Uterus (tissue), 4 donors: ENCODE results near the gene NCKAP1. TPM values are rescaled to one million over a fixed set of nuclear protein-coding genes. Genes with fewer than 3 reads are reported as not detected.
A peak's percentile ranks its signal among the peaks of the same experiment; 100 is the strongest.

ENCODE experiments used
- DNase-seq, 2 donors: peaks; one replicate each; pipeline ENCODE4 v3.0.0-alpha.2; 2019 to 2020
- H3K27ac ChIP-seq, 2 donors: fragments of 200-600 bp; sonication (generic); 1 replicate in 1 of 2; 2 replicates in 1 of 2; pipeline ENCODE4 v1.5.1; 2016 to 2018
- H3K27me3 ChIP-seq, 2 donors: fragments of 200-600 bp; sonication (generic); one replicate each; pipeline ENCODE4 v1.5.1; 2018 to 2019; ENCODE audit warnings: control low read depth in 1 of 2
- H3K36me3 ChIP-seq, 2 donors: fragments of 200-600 bp; sonication (generic); one replicate each; pipeline ENCODE4 v1.5.1; 2019; ENCODE audit warnings: control low read depth in 1 of 2
- H3K4me1 ChIP-seq, 2 donors: fragments of 200-600 bp; sonication (generic); one replicate each; pipeline ENCODE4 v1.5.1; 2018 to 2019; ENCODE audit warnings: control low read depth in 1 of 2
- H3K4me3 ChIP-seq, 2 donors: fragments of 200-600 bp; sonication (generic); 1 replicate in 1 of 2; 2 replicates in 1 of 2; pipeline ENCODE4 v1.5.1; 2018 to 2019; ENCODE audit warnings: mild to moderate bottlenecking in 1 of 2
- H3K9me3 ChIP-seq, 2 donors: fragments of 200-600 bp; sonication (generic); one replicate each; pipeline ENCODE4 v1.5.1; 2019; ENCODE audit warnings: control low read depth in 1 of 2
- CTCF ChIP-seq, 4 experiments: fragments of 200-600 bp in 2 of 4; fragments of 450-650 bp in 2 of 4; sonication (generic) in 2 of 4; IDR thresholded peaks; one replicate each; pipeline ENCODE4 v1.5.1; 2016 to 2019; ENCODE audit warnings: antibody characterized with exemption in 4 of 4, mild to moderate bottlenecking in 2 of 4, moderate library complexity in 1 of 4
- POLR2A ChIP-seq, 2 donors: fragments of 450-650 bp; IDR thresholded peaks; one replicate each; pipeline ENCODE4 v1.6.1; 2016; ENCODE audit warnings: antibody characterized with exemption in 2 of 2, mild to moderate bottlenecking in 1 of 2, moderate library complexity in 1 of 2
- intact Hi-C: fragments of 100-400 bp; cut with DNase I; formaldehyde crosslinking; loops from one replicate; pipeline ENCODE4 v1.15.1; 2023; ENCODE audit warnings: low total_unique reads
- total RNA-seq, 4 donors: library from RNA; depleted of rRNA in 3 of 4; stranded (reverse); fragments of >200 nt in 3 of 4; gene quantifications; one replicate each; pipeline versions ENCODE4 v1.1.0 to v1.2.4, GENCODE V29; 2014 to 2023
- donor health status: DM: yes; HTN: yes; CAD: no.

The NCKAP1 gene
- total RNA-seq, 4 donors from 2014 or later: 55.3 to 284 (median 167) TPM

- Histone ChIP-seq H3K4me1 (peaks cover 0 to 30% of the 10 kb centered on the region in 2 donors), H3K36me3 (no peaks in the 10 kb centered on the region), H3K4me3 (peak overlapping the region in 1 of 2 donors; percentile 90), H3K27me3 (no peaks in the 10 kb centered on the region), H3K27ac (peak overlapping the region; percentile 97 to 99), H3K9me3 (no peaks in the 10 kb centered on the region)
- no peak for DNase-seq
- TF ChIP-seq POLR2A (IDR thresholded peaks at IDR 0.05) (no peak), CTCF (IDR thresholded peaks at IDR 0.05) (no peak)
- intact Hi-C loops: no loop called here
Measured at GRCh38 chr2:183035298-183035953, 2.8 kb downstream of the NCKAP1 start.

- no peaks in the 10 kb centered on the region for H3K9me3 ChIP-seq
- intact Hi-C loops: no loop called here
- H3K27me3 ChIP-seq: no peaks in the 10 kb centered on the region
- no peaks in the 10 kb centered on the region for H3K36me3 ChIP-seq
- H3K4me3 ChIP-seq: no peak overlapping the region
- H3K4me1 ChIP-seq: peaks cover 0 to 35% of the 10 kb centered on the region in 2 donors
- H3K27ac ChIP-seq: peak overlapping the region in 1 of 2 donors; percentile 97
- TF ChIP-seq POLR2A (IDR thresholded peaks at IDR 0.05) (no peak), CTCF (IDR thresholded peaks at IDR 0.05) (no peak)
- DNase-seq: no peak
Measured at GRCh38 chr2:183034806-183035205, 3.5 kb downstream of the NCKAP1 start.

GRCh38 chr2:183033951-183034350 is 4.3 kb downstream of the NCKAP1 start:
- Histone ChIP-seq H3K27ac (no peak overlapping the region), H3K4me1 (peaks cover 0 to 31% of the 10 kb centered on the region in 2 donors), H3K27me3 (no peaks in the 10 kb centered on the region), H3K9me3 (no peaks in the 10 kb centered on the region), H3K36me3 (no peaks in the 10 kb centered on the region), H3K4me3 (no peak overlapping the region)
- TF ChIP-seq POLR2A (IDR thresholded peaks at IDR 0.05): no peak
- intact Hi-C loops: no loop called here
- no peak for DNase-seq

GRCh38 chr2:183031911-183032794 is 6.1 kb downstream of the NCKAP1 start:
- H3K27ac ChIP-seq: no peak overlapping the region
- no peak for DNase-seq
- H3K9me3 ChIP-seq: no peaks in the 10 kb centered on the region
- TF ChIP-seq POLR2A (IDR thresholded peaks at IDR 0.05) (no peak), CTCF (IDR thresholded peaks at IDR 0.05) (no peak)
- intact Hi-C loops: no loop called here
- H3K36me3 ChIP-seq: no peaks in the 10 kb centered on the region
- no peaks in the 10 kb centered on the region for H3K27me3 ChIP-seq
- H3K4me1 ChIP-seq: peaks cover 0 to 31% of the 10 kb centered on the region in 2 donors
- no peak overlapping the region for H3K4me3 ChIP-seq

GRCh38 chr2:183029219-183029618 is 9.0 kb downstream of the NCKAP1 start:
- TF ChIP-seq POLR2A (IDR thresholded peaks at IDR 0.05): no peak
- no peak for TF ChIP-seq CTCF (IDR thresholded peaks at IDR 0.05)
- no peak overlapping the region for H3K27ac ChIP-seq

More at GRCh38 chr2:183029219-183029618, 9.0 kb downstream of the NCKAP1 start:
- Histone ChIP-seq H3K36me3 (no peaks in the 10 kb centered on the region), H3K9me3 (no peaks in the 10 kb centered on the region), H3K27me3 (no peaks in the 10 kb centered on the region), H3K4me3 (no peak overlapping the region), H3K4me1 (peaks cover 0 to 26% of the 10 kb centered on the region in 2 donors)
- DNase-seq: no peak
- intact Hi-C loops: no loop called here
